Measurements from ENCODE around the gene PTPRR. TPM values are rescaled to one million over a fixed set of nuclear protein-coding genes. Genes with fewer than 3 reads are reported as not detected.

PTPRR gene
- total and polyA plus RNA-seq, 2 donors (not counting 1 experiment from before 2014, with no cell fraction given) = not detected

GRCh38 chr12:70835948-70836347 lies 84.6 kb downstream of the PTPRR start:
- H3K4me3 Mint-ChIP-seq = no peak overlapping the region
- H3K9me3 ChIP-seq (ENCODE audit: control extremely low read depth in 1 of 3, control insufficient read depth in 2 of 3, insufficient read depth in 1 of 3, low read length in 2 of 3) = no peaks in the 10 kb centered on the region
- H3K36me3 ChIP-seq (replicated peaks in 1 of 2; ENCODE audit: control extremely low read depth in 1 of 2, control insufficient read depth in 1 of 2, extremely low read depth in 1 of 2, insufficient read depth in 2 of 2, low read length in 1 of 2) = no peaks in the 10 kb centered on the region
- H3K27me3 Mint-ChIP-seq = no peaks in the 10 kb centered on the region
- intact Hi-C loops (cut with micrococcal nuclease) = no loop called here
- no peaks in the 10 kb centered on the region for H3K9me3 Mint-ChIP-seq (ENCODE audit: insufficient read depth)
- H3K4me1 ChIP-seq (ENCODE audit: control insufficient read depth in 2 of 2, insufficient read depth in 2 of 2, low read length in 2 of 2) = no peaks in the 10 kb centered on the region
- no peak overlapping the region for H2AFZ ChIP-seq (ENCODE audit: insufficient read depth, low read depth, low read length, poor library complexity, severe bottlenecking)
- no peaks in the 10 kb centered on the region for H3K27me3 ChIP-seq (replicated peaks in 1 of 4; ENCODE audit: control extremely low read depth in 1 of 4, control insufficient read depth in 3 of 4, insufficient read depth in 4 of 4, low read length in 3 of 4)
- no peak overlapping the region for H3K27ac Mint-ChIP-seq
- POLR2A ChIA-PET = no interaction called here
- TF ChIP-seq CTCF (IDR thresholded peaks at IDR 0.05) (no peak), EZH2 (IDR thresholded peaks at IDR 0.05; ENCODE audit: borderline replicate concordance, insufficient read depth, low read depth, low read length, poor library complexity, severe bottlenecking) (no peak)
- ATAC-seq (ENCODE audit: low read depth) = no peak
- H3K27ac ChIP-seq (ENCODE audit: low read length in 2 of 2) = no peak overlapping the region
- H3K79me2 ChIP-seq (ENCODE audit: control insufficient read depth, insufficient read depth, low read length) = no peaks in the 10 kb centered on the region
- H3K4me3 ChIP-seq (ENCODE audit: control extremely low read depth in 1 of 5, extremely low read depth in 1 of 5, insufficient read depth in 1 of 5, low read depth in 2 of 5, low read length in 4 of 5) = no peak overlapping the region
- H3K4me2 ChIP-seq (replicated peaks; ENCODE audit: low read depth, low read length, poor library complexity, severe bottlenecking) = no peak overlapping the region
- no peak overlapping the region for H3K9ac ChIP-seq (ENCODE audit: low read length)
- H3K4me1 Mint-ChIP-seq = no peaks in the 10 kb centered on the region
- 80% methylated on average over 1 of the region's 2 CpGs for WGBS (ENCODE audit: insufficient coverage)
- no peaks in the 10 kb centered on the region for H4K20me1 ChIP-seq (ENCODE audit: control insufficient read depth, insufficient read depth, low read length, poor library complexity, severe bottlenecking)
- CTCF ChIA-PET = interaction anchor here (1.5 kb wide), 1 partner anchor 107 kb away, joined by 3 read pairs; no protein-coding TSS in a partner anchor
- DNase-seq = no peak

GRCh38 chr12:70831543-70831942 lies 89.0 kb downstream of the PTPRR start:
- Histone ChIP-seq H3K36me3 (replicated peaks in 1 of 2; ENCODE audit: control extremely low read depth in 1 of 2, control insufficient read depth in 1 of 2, extremely low read depth in 1 of 2, insufficient read depth in 2 of 2, low read length in 1 of 2) (no peaks in the 10 kb centered on the region), H3K9me3 (ENCODE audit: control extremely low read depth in 1 of 3, control insufficient read depth in 2 of 3, insufficient read depth in 1 of 3, low read length in 2 of 3) (no peaks in the 10 kb centered on the region), H3K27me3 (replicated peaks in 1 of 4; ENCODE audit: control extremely low read depth in 1 of 4, control insufficient read depth in 3 of 4, insufficient read depth in 4 of 4, low read length in 3 of 4) (no peaks in the 10 kb centered on the region), H3K4me2 (replicated peaks; ENCODE audit: low read depth, low read length, poor library complexity, severe bottlenecking) (no peak overlapping the region), H3K4me3 (ENCODE audit: control extremely low read depth in 1 of 5, extremely low read depth in 1 of 5, insufficient read depth in 1 of 5, low read depth in 2 of 5, low read length in 4 of 5) (no peak overlapping the region), H3K79me2 (ENCODE audit: control insufficient read depth, insufficient read depth, low read length) (no peaks in the 10 kb centered on the region), H3K27ac (ENCODE audit: low read length in 2 of 2) (no peak overlapping the region), H3K4me1 (ENCODE audit: control insufficient read depth in 2 of 2, insufficient read depth in 2 of 2, low read length in 2 of 2) (no peaks in the 10 kb centered on the region), H3K9ac (ENCODE audit: low read length) (no peak overlapping the region), H2AFZ (ENCODE audit: insufficient read depth, low read depth, low read length, poor library complexity, severe bottlenecking) (no peak overlapping the region), H4K20me1 (ENCODE audit: control insufficient read depth, insufficient read depth, low read length, poor library complexity, severe bottlenecking) (no peaks in the 10 kb centered on the region)
- H3K27me3 Mint-ChIP-seq = no peaks in the 10 kb centered on the region
- no peak for TF ChIP-seq EZH2 (IDR thresholded peaks at IDR 0.05; ENCODE audit: borderline replicate concordance, insufficient read depth, low read depth, low read length, poor library complexity, severe bottlenecking)
- WGBS (ENCODE audit: insufficient coverage) = 83% methylated on average over 2 of the region's 2 CpGs
- no peaks in the 10 kb centered on the region for H3K9me3 Mint-ChIP-seq (ENCODE audit: insufficient read depth)
- ATAC-seq (ENCODE audit: low read depth) (no peak), DNase-seq (no peak)
- ChIA-PET CTCF (no interaction called here), POLR2A (no interaction called here)
- intact Hi-C loops (cut with micrococcal nuclease) = no loop called here
- H3K4me3 Mint-ChIP-seq = no peak overlapping the region
- H3K4me1 Mint-ChIP-seq = no peaks in the 10 kb centered on the region
- H3K27ac Mint-ChIP-seq = no peak overlapping the region

Measured in B cell (primary cell).